HG03469 (cell line): ENCODE measurements around the gene CDKN2D.
A peak's percentile ranks its signal among the peaks of the same experiment; 100 is the strongest.

ENCODE experiments used
- ATAC-seq: cut with Tn5 transposase; IDR thresholded peaks from one replicate; pipeline ENCODE4 v1.9.1; 2021; ENCODE audit warnings: mild to moderate bottlenecking, moderate library complexity, moderate number of reproducible peaks; ENCODE audit not compliant: unreplicated experiment

Gene CDKN2D

DNA sequence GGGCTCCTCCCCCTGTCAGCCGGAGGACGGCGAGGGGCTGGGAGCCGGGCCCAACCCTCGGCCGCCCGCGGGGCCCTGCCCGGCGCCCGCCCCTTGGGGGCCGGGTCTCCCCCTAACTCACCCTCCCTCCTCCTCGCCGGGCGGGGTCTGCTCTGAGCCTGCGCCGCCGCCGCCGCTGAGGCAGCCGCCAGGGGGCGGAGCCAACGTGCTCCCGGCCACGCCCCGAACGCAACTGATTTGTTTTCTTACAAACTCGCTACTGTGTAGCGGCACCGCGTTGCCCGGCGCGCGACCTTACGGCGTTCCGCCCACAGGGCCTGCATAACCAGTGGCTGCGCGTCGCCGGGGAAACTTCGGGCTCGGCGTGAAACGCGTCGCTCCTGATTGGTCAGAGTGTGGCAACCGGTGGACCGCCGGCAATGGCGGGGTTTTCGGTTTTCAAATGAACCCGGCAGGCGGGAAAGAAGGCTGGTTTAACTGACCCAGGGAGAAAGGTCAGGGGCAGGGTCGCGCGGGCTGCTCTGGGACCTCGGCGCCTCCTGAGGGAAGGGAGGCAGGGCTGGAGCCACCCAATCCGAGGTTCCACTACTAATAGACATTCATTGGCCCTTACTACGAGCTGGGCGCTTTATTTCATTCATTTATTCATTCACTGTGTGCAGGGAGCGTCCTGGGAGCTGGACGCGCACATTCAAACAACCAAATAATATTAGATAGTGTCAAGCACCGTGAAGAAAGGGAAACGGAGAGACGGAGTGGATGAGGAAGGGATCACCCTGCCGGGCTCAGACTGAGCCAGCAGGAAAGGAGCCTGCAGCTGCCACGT lies at the start of gene CDKN2D:
TSS of gene CDKN2D (minus strand) at position 154 of the 826 bp plus-strand sequence. CDS start 326 bp downstream, outside the sequence.
- peak; percentile 51 for ATAC-seq

DNA sequence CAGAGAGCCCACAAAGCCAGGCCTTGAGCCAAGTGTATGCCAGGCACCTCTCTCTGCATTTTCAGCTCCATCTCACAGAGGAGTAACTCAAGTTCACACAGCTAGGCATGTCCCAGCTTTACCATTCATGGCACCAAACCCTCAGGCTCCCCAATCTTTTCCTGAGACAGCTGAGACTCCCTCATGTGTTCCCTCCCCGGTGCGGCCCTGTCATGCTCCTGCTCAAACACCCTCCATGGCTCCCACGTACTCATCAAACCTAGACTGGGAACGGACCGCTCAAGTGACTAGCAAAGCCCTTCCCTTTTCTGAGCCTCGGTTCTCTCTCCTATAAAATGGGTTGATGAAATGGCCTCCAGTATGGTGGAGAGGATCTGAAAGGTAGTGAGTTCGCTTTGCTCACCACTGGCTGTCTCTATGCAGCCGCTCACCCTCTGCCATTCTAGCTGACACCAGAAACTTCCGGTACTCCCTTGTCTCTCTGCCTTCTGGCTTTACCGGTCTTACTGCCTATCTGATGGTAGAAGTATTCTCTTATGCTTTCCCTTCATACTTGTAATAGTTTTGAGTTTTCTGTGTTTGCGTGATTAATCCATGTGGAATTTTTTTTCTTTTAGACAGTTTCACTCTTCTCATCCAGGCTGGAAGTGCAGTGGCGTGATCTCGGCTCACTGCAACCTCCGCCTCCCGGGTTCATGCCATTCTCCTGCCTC lies 48.8 kb upstream of the CDKN2D start:
- no peak for ATAC-seq

DNA sequence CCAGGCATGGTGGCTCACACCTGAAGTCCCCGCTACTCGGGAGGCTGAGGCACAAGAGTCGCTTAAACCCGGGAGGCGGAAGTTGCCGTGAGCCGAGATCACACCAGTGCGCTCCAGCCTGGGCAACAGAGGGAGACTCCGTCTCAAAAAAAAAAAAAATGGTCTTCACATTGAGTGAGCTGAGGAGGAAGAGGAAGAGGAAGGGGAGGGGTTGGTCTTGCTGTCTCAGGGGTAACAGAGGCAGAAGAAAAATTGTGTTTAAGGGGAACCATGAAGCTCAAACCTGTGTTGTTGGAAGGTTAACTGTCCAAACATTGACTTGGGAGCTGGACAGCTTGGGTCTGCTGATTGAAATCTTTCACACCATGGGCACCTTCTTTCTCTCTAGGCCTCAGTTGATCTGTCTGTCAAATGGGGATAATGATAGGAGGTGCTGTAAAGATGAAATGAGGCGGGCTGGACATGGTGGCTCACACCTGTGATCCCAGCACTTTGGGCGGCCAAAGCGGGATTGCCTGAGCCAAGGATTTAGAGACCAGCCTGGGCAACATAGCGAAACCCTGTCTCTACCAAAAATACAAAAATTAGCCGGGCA lies 46.7 kb upstream of the CDKN2D start:
- ATAC-seq, result no peak

- ATAC-seq, result no peak
These were observed 43.8 kb upstream of the CDKN2D start for GRCh38 chr19:10612499-10613119.

GRCh38 chr19:10611907-10612306 lies 43.1 kb upstream of the CDKN2D start:
- ATAC-seq, result no peak

DNA sequence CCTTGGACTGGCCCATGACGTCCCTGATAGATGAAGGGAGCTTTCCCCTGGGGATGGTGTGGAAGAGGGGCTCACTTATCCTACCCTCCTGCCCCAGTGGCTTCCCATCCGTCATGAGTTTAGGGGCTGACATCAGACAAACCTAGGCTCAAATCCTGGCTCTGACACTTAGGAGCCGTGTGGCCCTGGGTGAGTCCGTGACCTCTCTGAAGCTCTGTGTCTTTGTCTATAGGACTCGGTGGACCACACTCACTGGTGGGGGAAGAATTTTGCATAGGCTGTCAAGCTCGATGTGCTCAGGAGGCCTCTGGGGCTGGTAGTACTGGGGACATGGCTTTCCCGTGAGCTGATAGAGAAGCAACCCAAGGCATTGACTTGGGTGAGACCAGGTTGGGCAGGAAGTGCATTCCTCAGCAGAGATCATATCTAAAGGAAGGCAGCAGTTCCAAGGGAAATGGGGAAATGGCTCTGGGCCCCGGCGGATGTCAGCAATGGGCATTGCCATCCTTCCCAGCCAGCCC lies 35.7 kb upstream of the CDKN2D start:
- no peak for ATAC-seq

- ATAC-seq, result no peak
These were observed 35.2 kb upstream of the CDKN2D start for GRCh38 chr19:10603873-10604459.

GRCh38 chr19:10603084-10603872 lies 34.5 kb upstream of the CDKN2D start:
- ATAC-seq, result no peak

DNA sequence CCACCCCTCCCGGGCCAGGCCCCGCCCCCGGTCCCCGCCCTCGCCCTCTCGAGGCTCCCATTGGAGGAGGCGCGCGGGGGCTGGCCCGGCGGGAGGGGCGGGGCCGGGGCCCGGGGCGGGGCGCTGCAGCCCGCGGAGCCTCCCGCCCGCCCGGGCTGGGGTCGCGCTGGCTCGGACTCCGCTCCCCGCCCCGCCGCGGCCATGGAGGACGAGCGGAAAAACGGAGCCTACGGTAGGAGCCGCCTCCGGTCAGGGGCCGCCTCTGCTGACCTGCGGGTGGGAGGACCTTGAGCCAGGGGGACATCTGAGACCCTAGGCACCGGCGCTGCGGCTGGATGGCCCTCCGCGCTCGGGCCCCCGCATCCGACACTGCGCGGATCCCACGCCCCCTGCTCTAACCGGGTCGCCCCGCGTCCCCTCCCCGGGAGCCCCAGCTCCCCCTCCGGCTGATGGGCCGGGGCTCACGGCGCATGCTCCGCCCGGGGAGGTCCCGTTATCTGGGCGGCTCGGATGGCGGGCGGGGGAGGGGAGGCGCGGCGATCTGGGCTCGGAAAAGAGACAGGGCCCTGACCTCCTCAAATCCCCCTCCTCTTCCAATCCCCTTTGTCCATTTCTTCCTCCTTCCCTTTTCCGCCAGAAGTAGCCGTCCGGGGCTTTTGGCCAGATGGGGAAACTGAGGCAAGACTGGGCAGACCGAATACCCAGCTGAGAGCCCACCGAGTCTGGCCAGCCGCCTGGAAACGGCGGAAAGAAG lies 33.7 kb upstream of the CDKN2D start:
- ATAC-seq, result no peak

- no peak for ATAC-seq
These were observed 33.2 kb upstream of the CDKN2D start for GRCh38 chr19:10601999-10602329.

- no peak for ATAC-seq
These were observed 31.4 kb upstream of the CDKN2D start for GRCh38 chr19:10600149-10600548.

- no peak for ATAC-seq
These were observed 25.2 kb upstream of the CDKN2D start for GRCh38 chr19:10593820-10594637.

DNA sequence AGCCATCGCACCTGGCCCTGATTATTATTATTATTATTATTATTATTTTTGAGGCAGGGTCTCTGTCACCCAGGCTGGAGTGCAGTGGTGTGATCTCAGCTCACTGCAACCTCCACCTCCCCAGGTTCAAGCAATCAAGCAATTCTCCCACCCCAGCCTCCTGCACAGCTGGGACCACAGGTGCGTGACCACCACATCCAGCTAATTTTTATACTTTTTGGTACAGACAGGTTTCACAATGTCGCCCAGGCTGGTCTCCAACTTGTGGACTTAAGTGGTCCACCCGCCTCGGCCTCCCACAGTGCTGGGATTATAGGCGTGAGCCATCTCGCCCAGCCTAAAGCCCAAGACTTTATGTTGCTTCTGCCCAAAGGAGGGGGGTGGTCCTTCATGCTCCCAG lies 24.4 kb upstream of the CDKN2D start:
- no peak for ATAC-seq

DNA sequence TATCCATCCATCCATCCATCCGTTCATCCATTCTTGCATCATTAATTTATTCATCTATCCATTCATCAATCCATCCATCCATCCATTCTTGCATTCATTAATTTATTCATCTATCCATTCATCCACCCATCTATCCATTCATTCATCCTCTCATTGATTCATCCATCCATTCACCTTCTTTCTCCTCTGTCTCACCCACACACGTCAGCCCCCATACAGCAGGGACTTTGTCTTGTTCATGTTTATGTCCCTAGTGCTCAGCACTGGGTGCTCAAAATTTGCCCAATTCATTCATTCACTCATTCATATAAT lies 19.0 kb upstream of the CDKN2D start:
- ATAC-seq, result no peak

- ATAC-seq, result no peak
These were observed 18.5 kb upstream of the CDKN2D start, which contains the start of gene AP1M2 for GRCh38 chr19:10587022-10587838. TSS of gene AP1M2 (minus strand) at chr19:10587312. CDS start at chr19:10587231, 81 bp downstream.

DNA sequence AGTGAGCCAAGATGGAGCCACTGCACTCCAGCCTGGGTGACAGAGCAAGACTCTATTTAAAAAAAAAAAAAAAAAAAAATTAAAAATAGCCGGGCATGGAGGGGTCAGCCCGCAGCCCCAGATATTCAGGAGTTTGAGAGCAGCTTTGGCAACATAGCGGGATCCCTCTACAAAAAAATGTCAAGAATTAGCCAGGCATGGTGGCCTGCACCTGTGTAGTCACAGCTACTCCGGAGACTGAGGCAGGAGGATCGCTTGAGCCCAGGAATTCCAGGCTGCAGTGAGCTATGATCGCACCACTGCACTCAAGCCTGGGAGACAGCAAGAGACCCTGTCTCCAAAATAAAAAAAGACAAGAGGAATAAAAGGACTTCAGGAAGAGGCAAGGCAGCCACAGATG lies 17.6 kb upstream of the CDKN2D start:
- ATAC-seq, result no peak

- ATAC-seq, result no peak
These were observed 14.4 kb upstream of the CDKN2D start for GRCh38 chr19:10583036-10583776.
